ENCODE data around the gene TRIO.

TRIO gene

GRCh38 chr5:14211818-14212803 lies 69.0 kb downstream of the TRIO start:
- DNase-seq = no peak

DNA sequence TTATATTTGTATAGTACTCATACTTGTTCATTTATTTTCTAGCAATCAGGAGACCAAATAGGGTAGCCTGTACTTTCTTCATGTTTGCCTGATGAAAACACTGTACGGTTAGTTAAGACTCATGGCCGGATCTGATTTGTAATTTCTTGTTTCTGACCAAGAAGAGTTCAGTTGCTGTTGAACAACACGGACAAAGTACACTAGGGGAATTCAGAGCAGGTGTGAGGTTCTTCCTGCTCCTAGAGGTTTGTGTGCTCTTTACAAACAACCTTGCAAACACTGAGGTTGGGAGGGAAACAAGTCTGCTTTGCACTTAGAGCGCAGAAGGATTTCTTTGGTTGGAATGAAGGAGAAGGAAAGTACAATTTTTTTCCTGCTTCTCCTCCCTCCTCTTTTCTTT lies 69.7 kb downstream of the TRIO start:
- no peak for DNase-seq

DNA sequence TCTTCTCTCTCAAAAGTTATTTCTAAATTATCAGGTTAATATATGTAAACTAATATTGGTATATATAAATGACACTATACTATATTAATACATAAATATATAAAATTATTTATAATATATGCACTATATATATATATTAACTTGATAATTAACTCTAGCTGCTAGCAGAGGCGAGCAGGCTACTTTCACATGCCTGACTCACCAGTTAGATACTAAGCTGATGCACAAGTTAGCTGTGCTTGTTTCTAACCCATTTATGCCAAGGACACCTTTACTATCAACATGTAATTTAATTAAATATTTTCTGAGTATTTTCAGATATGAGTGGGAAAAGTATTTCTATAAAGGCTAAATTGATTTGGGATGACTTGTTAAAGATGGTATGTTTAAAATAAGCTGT lies 70.1 kb downstream of the TRIO start:
- no peak for DNase-seq

GRCh38 chr5:14213813-14214585 lies 70.9 kb downstream of the TRIO start:
- DNase-seq = no peak

GRCh38 chr5:14215901-14216300 lies 72.8 kb downstream of the TRIO start:
- no peak for DNase-seq

- no peak for DNase-seq
Observed at GRCh38 chr5:14216372-14216771, 73.2 kb downstream of the TRIO start.

DNA sequence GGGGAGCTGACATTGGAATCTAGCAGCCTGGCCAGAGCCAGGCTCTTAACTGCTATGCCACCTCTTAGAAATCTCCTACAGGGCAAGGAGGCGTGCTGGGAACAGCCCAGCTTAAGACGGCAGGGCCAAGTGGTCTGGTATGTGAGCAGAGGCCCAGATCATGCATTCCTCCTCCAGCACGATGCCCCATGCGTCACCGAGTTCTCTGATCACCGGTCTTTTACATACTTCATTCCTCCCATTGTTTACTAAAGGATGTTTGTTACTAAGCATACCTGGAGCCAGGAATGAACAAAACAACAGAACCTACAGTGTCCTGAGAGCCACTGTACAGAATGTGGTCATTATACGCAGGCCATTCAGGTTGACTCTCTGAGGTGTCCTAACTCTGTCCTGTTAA lies 73.8 kb downstream of the TRIO start:
- no peak for DNase-seq

DNA sequence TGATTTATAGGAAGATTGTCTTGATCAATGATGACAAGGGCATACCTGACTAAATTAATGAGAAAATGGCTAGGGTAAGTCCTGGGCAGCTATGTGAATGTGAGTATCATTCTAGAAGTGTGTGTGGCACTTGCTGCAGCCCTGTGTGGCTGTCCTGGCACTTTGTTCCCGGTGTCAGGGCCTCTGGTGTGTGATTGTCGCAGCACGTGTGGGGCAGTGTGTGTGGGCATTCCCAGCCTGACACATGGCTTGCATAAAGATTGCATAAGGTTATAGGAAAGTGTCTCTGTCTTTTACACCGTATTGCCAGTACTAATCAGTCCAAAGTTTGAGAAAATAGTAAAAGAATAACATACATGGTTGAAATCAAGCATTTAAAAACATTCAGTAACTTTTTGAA lies 74.4 kb downstream of the TRIO start:
- DNase-seq = no peak

DNA sequence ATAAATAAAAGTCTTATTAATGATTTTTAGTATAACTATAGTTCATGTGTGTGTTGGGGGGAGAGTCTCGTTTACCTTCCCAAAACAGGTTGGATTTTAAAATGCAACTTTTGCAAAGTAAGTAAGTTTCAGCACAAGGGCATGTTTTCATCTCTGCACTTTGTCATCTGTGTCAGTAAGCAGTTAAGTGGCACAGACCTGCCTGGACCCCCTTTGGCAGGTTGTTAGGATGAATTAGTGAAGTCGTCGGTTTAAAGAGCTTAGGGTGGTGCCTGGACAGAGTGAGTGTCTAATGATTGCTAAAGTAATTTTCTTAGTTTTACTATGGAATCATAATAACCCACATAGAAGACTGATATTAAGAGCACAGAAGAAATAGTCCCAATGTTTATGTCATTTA lies 74.9 kb downstream of the TRIO start:
- DNase-seq = no peak

DNA sequence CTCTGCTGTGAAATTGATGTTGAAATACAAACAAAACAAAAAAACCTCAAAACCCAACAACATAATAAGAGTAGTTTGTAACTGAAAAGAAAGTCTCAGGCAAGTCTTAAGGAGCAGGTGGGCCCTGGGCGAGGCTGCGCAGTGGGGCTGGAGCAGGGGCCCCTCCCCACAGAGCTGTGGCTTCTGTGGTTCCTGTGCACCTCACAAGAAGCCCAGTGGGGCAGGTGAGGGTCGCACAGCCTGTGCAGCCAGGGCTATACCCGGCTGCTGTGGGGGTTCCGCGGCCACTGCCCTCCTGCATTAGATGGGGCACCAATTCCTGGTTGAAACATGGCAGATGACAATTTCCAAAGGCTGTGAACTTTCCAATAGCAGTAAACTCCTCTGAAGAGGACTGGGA lies 75.3 kb downstream of the TRIO start:
- no peak for DNase-seq

DNA sequence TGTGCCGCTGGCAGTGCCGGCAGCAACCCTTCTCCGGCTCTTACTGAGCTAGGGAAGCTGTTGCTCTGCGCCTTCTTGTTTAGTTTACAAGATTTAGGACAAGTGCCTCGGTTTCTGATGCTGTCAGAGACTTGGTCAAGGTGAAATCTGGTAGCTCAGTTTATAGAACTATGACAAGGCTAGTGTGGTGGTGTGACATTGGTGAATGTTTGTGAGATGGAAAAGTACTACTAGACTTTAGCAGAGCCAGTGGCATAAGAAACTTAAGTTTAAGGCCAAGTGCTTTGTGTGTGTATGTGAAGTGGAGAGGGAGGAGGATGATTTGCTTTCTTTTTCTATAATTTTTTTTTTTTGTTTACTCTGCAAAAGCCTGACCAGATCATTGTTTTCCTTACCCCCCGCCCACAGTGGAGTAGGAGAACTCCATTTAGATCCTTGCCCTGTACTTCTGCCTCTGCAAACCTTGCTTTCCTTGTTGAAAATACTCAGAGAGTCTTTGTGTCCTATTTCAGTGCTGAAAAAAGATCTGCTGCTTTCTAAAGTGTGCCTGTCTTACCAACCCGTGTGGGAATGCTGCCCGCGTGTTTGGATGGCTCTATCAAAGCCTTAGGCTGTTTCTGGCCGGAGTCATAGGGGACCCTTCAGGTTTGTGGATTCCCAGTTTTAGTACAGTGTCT lies 75.9 kb downstream of the TRIO start:
- DNase-seq = no peak

DNA sequence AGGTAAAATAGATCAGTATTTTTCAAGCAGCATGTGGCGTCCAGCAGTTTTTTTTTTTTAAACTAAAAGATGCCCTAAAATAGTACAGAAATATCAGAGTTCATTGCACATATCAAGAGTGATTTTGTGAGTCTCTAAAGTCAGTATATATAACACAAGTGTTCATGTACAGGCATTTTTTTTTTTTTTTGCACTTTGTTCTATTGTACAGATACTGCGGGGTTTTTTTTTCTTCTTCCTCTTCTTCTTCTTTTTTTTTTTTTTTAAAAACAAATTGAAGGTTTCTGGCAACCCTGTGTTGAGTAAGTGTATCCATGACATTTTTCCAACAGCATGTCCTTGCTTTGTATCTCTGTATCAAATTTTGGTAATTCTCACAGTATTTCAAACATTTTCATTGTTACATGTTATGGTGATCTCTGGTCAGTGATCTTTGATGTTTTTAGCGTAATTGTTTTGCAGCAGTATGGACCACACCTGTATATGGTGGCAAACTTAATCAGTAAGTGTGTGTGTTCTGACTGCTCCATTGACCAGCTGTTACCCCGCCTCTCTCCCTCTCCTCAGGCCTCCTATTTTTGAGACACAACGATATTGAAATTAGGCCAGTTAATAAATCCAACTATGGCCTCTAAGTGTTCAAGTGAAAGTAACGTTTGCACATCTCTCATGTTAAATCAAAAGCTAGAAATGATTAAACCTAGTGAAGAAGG lies 76.8 kb downstream of the TRIO start:
- DNase-seq = no peak

- no peak for DNase-seq
Observed at GRCh38 chr5:14220642-14221041, 77.5 kb downstream of the TRIO start.

- no peak for DNase-seq
Observed at GRCh38 chr5:14221732-14222131, 78.6 kb downstream of the TRIO start.

GRCh38 chr5:14222206-14222605 lies 79.1 kb downstream of the TRIO start:
- no peak for DNase-seq

DNA sequence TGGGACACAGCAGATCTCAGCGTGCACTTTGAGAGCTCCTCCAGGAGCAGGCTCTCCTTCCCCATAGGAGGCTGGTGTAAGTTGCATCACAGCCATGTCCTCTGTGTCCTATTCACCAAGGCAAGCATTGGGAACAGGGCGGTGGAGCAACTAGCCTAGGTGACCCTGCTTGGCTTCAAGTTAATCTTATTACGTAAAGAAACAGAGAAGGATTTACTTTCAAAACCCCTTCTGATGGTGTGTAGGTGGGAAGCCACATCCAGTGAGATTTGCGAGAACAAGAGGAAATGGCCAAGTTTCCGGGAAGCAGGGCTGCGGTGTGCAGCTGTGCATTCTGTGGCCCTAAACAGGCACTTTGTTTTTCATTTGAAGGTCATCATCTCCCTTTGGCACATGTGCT lies 80.2 kb downstream of the TRIO start:
- DNase-seq = peak; percentile 69

DNA sequence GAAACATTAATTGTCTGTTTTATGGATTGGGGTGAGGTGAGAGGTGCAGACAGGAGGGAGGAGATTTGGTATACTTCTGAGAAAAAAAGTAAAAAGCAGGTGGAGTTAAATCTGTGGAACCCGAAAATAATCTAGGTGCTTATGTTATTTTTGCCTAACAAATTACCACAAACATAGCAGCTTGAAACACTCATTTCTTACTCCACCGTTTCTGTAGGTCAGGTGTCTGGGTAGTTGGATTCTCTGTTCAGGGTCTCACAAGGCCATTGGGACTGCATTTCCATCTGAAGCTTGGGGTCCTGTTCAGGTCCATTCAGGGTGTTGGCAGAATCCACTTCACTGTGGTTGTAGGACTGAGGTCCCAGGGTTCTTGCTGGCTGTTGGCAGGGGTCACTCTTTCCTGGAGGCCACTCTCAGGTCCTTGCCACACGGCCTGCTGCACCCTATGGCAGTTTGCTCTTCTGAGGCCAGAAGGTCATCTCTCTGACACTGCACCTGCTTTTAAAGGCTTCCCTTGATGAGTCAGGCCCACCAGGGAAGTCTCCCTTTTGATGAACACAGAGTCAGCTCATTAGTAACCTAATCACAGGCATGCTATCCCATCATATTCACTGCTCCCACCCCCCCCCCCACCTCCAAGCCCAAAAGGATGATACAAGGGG lies 82.2 kb downstream of the TRIO start:
- no peak for DNase-seq

GRCh38 chr5:14226149-14226548 lies 83.0 kb downstream of the TRIO start:
- DNase-seq = no peak

DNA sequence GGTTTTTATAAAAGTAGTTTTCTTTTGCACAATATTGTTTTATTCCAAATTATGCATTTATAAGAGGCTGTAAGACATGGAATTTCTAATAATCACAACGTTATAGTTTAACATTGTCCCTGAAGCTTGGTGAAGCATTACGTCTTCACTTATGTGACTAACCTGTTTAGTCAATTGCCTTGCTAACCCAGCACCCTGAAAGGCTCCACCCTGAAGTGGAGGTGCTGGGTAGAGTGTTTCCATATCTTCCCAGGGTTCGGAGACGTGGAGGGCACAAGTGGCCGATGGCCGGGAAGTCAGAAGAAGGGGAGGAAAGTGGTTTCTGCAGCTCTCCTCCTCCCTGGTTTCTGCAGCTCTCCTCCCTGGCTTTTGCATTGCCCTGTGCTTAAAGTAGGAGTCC lies 83.4 kb downstream of the TRIO start:
- no peak for DNase-seq

GRCh38 chr5:14226992-14227391 lies 83.8 kb downstream of the TRIO start:
- no peak for DNase-seq

DNA sequence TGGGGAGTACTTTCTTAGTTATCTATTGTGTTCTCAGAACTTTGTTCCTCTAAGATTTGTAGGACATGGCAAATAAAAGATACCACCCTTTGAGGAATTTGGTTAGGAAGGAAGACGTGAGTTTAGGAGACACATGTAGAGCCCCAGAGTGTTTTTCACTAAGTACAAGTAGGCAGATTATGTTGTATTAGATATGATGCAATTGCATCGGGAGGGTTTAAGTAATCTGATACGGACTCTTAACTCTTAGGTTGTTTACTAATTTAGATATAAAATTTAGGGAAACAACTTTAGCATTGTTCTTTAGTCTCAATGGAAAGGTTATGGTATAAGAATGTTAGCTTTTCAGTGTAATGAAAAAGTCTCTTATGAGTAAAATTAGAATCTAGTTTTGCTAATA lies 84.4 kb downstream of the TRIO start:
- no peak for DNase-seq

DNA sequence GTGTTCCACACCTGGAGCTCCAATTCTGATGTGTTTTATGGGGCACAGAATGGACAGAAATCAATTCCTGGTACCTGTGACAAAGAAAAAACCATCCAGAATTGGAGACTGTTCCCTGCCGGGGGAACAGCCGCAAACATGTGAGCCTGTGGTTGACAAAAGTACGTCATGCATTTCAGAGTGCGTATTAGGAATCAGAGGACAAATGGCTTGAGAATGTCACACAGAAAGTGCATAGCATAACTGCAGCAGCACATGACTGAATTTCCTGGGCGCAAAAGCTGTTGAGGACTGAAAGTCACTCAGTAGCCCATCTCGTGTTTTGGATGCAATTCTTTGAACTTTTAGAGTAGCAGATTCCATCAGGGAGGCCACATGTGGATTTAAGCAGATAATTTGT lies 85.1 kb downstream of the TRIO start:
- no peak for DNase-seq

Data from GF-D8 (cell line).